H1 (cell line): ENCODE measurements around the gene PRKCZ.

Experiments used
- JUN ChIP-seq: IDR thresholded peaks from 2 replicates; pipeline ENCODE4 v1.6.1; 2011; ENCODE audit warnings: low read depth, mild to moderate bottlenecking, improper control_type of control experiment, low read length
- POLR2AphosphoS5 ChIP-seq: IDR thresholded peaks from 2 replicates; pipeline ENCODE4 v1.6.1; 2011; ENCODE audit warnings: low read depth, low read length
- RAD21 ChIP-seq, 2 experiments: IDR thresholded peaks in 1 of 2; conservative IDR thresholded peaks in 1 of 2; 2 replicates each; pipeline ENCODE4 v1.6.1; 2011; ENCODE audit warnings: low read depth in 2 of 2, low read length in 2 of 2, improper control_type of control experiment in 1 of 2, inconsistent platforms in 1 of 2, mild to moderate bottlenecking in 1 of 2, moderate library complexity in 1 of 2
- YY1 ChIP-seq: IDR thresholded peaks from 2 replicates; pipeline ENCODE4 v1.6.1; 2011; ENCODE audit warnings: low read depth, mild to moderate bottlenecking, low read length
- TF ChIP-seq, protein P1 (sequence below), 3 experiments: IDR thresholded peaks; 1 replicate in 2 of 3; 2 replicates in 1 of 3; pipeline versions ENCODE4 v1.5.1 to v1.6.1; 2011; ENCODE audit warnings: low read length in 3 of 3, mild to moderate bottlenecking in 3 of 3, inconsistent platforms in 2 of 3, low read depth in 1 of 3, moderate library complexity in 1 of 3; ENCODE audit not compliant: insufficient read depth in 1 of 3; ENCODE audit errors: control extremely low read depth in 1 of 3
- TF ChIP-seq, protein P2 (sequence below): IDR thresholded peaks from 2 replicates; pipeline ENCODE4 v1.6.1; 2012; ENCODE audit warnings: inconsistent platforms
- TF ChIP-seq, protein P3 (sequence below): fragments of 300-600 bp; sonication (generic); IDR thresholded peaks from 2 replicates; pipeline ENCODE4 v1.7.1; 2012; ENCODE audit warnings: low read length, moderate library complexity, mild to moderate bottlenecking, inconsistent platforms; ENCODE audit not compliant: insufficient replicate concordance

DNA sequence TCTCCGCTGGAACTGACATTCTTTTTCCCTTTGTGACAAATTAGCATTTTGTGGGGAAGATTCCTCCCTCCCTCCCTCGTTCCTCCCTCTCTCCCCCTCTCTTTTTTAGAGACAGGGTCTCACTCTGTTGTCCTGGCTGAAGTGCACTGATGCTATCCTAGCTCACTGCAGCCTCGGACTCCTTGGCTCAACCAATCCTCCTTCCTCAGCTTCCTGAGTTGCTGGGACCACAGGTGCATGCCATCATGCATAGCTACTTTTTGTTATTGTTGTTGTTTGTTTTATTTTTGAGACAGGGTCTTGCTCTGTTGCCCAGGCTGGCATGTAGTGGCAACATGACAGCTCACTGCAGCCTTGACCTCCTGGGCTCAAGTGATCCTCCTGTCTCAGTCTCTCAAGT is 171.1 kb downstream of the PRKCZ start:
- TF ChIP-seq, protein P1, sequence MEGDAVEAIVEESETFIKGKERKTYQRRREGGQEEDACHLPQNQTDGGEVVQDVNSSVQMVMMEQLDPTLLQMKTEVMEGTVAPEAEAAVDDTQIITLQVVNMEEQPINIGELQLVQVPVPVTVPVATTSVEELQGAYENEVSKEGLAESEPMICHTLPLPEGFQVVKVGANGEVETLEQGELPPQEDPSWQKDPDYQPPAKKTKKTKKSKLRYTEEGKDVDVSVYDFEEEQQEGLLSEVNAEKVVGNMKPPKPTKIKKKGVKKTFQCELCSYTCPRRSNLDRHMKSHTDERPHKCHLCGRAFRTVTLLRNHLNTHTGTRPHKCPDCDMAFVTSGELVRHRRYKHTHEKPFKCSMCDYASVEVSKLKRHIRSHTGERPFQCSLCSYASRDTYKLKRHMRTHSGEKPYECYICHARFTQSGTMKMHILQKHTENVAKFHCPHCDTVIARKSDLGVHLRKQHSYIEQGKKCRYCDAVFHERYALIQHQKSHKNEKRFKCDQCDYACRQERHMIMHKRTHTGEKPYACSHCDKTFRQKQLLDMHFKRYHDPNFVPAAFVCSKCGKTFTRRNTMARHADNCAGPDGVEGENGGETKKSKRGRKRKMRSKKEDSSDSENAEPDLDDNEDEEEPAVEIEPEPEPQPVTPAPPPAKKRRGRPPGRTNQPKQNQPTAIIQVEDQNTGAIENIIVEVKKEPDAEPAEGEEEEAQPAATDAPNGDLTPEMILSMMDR (IDR thresholded peaks at IDR 0.05; ENCODE audit: control extremely low read depth in 1 of 3, insufficient read depth in 1 of 3, low read depth in 1 of 3, low read length in 3 of 3), result no peak
- TF ChIP-seq POLR2AphosphoS5 (no peak), RAD21 (IDR thresholded peaks at IDR 0.05 in 1 of 2, conservative IDR thresholded peaks at IDR 0.05 in 1 of 2; ENCODE audit: low read depth in 2 of 2, low read length in 2 of 2) (no peak), JUN (no peak), YY1 (no peak)
- TF ChIP-seq, protein P2, sequence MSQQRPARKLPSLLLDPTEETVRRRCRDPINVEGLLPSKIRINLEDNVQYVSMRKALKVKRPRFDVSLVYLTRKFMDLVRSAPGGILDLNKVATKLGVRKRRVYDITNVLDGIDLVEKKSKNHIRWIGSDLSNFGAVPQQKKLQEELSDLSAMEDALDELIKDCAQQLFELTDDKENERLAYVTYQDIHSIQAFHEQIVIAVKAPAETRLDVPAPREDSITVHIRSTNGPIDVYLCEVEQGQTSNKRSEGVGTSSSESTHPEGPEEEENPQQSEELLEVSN, result no peak
- TF ChIP-seq, protein P3, sequence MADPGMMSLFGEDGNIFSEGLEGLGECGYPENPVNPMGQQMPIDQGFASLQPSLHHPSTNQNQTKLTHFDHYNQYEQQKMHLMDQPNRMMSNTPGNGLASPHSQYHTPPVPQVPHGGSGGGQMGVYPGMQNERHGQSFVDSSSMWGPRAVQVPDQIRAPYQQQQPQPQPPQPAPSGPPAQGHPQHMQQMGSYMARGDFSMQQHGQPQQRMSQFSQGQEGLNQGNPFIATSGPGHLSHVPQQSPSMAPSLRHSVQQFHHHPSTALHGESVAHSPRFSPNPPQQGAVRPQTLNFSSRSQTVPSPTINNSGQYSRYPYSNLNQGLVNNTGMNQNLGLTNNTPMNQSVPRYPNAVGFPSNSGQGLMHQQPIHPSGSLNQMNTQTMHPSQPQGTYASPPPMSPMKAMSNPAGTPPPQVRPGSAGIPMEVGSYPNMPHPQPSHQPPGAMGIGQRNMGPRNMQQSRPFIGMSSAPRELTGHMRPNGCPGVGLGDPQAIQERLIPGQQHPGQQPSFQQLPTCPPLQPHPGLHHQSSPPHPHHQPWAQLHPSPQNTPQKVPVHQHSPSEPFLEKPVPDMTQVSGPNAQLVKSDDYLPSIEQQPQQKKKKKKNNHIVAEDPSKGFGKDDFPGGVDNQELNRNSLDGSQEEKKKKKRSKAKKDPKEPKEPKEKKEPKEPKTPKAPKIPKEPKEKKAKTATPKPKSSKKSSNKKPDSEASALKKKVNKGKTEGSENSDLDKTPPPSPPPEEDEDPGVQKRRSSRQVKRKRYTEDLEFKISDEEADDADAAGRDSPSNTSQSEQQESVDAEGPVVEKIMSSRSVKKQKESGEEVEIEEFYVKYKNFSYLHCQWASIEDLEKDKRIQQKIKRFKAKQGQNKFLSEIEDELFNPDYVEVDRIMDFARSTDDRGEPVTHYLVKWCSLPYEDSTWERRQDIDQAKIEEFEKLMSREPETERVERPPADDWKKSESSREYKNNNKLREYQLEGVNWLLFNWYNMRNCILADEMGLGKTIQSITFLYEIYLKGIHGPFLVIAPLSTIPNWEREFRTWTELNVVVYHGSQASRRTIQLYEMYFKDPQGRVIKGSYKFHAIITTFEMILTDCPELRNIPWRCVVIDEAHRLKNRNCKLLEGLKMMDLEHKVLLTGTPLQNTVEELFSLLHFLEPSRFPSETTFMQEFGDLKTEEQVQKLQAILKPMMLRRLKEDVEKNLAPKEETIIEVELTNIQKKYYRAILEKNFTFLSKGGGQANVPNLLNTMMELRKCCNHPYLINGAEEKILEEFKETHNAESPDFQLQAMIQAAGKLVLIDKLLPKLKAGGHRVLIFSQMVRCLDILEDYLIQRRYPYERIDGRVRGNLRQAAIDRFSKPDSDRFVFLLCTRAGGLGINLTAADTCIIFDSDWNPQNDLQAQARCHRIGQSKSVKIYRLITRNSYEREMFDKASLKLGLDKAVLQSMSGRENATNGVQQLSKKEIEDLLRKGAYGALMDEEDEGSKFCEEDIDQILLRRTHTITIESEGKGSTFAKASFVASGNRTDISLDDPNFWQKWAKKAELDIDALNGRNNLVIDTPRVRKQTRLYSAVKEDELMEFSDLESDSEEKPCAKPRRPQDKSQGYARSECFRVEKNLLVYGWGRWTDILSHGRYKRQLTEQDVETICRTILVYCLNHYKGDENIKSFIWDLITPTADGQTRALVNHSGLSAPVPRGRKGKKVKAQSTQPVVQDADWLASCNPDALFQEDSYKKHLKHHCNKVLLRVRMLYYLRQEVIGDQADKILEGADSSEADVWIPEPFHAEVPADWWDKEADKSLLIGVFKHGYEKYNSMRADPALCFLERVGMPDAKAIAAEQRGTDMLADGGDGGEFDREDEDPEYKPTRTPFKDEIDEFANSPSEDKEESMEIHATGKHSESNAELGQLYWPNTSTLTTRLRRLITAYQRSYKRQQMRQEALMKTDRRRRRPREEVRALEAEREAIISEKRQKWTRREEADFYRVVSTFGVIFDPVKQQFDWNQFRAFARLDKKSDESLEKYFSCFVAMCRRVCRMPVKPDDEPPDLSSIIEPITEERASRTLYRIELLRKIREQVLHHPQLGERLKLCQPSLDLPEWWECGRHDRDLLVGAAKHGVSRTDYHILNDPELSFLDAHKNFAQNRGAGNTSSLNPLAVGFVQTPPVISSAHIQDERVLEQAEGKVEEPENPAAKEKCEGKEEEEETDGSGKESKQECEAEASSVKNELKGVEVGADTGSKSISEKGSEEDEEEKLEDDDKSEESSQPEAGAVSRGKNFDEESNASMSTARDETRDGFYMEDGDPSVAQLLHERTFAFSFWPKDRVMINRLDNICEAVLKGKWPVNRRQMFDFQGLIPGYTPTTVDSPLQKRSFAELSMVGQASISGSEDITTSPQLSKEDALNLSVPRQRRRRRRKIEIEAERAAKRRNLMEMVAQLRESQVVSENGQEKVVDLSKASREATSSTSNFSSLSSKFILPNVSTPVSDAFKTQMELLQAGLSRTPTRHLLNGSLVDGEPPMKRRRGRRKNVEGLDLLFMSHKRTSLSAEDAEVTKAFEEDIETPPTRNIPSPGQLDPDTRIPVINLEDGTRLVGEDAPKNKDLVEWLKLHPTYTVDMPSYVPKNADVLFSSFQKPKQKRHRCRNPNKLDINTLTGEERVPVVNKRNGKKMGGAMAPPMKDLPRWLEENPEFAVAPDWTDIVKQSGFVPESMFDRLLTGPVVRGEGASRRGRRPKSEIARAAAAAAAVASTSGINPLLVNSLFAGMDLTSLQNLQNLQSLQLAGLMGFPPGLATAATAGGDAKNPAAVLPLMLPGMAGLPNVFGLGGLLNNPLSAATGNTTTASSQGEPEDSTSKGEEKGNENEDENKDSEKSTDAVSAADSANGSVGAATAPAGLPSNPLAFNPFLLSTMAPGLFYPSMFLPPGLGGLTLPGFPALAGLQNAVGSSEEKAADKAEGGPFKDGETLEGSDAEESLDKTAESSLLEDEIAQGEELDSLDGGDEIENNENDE, result no peak
